Measurements from ENCODE around the gene TRIM25.

DNA sequence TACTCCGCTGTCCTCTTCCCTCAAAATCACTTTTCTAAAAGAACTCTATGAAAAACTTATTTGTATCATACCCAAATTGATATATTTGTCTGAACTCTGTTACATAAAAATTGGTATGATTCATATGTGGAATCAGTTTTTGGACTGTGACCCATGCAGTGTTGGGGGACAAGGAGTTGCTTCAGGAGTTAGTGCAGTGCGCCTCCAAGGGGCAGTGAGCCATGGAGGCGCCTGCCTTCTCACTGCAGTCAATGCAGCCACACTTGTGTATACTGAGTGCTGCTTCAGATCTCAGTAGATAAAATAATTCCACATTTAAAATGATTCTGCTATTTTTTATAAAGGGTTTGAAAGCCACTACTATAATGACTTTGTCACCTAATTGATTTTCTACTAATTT lies 47.4 kb downstream of the TRIM25 start:
- no peak for TF ChIP-seq CEBPB (IDR thresholded peaks at IDR 0.05; ENCODE audit: low read depth)
- TF ChIP-seq ZNF274 (IDR thresholded peaks at IDR 0.05; ENCODE audit: low read depth, low read length): no peak
- no peak for TF ChIP-seq EZH2 (IDR thresholded peaks at IDR 0.05)
- TF ChIP-seq ZFX (IDR thresholded peaks at IDR 0.05): no peak
- no peak for TF ChIP-seq POLR2AphosphoS5 (IDR thresholded peaks at IDR 0.05; ENCODE audit: low read depth, low read length)
- TF ChIP-seq SIN3A (IDR thresholded peaks at IDR 0.05; ENCODE audit: low read depth): no peak

Data from HCT116 (cell line).